H1 (cell line): ENCODE results near the gene SS18L1. TPM values are rescaled to one million over a fixed set of nuclear protein-coding genes. Genes with fewer than 3 reads are reported as not detected.

Experiments used
- CTCF ChIA-PET: fragments of 300-600 bp; sonication (Branson Sonifier 250); formaldehyde crosslinking; loops from one replicate; lab custom pipeline; 2021; ENCODE audit not compliant: partially characterized antibody; lab: Charles Lee
- POLR2A ChIA-PET: fragments of 300-600 bp; sonication (Branson Sonifier 250); formaldehyde crosslinking; loops from one replicate; lab custom pipeline; 2021; ENCODE audit warnings: inconsistent platforms; ENCODE audit not compliant: partially characterized antibody; lab: Charles Lee
- DNase-seq, 2 experiments: peaks; one replicate each; pipeline versions ENCODE4 v3.0.0 to v3.0.0-alpha.2; 2010 to 2022; ENCODE audit warnings: low spot score in 2 of 2, low read depth in 1 of 2, mixed read lengths in 1 of 2
- FAIRE-seq: peaks from 2 replicates; lab custom pipeline; 2011; peaks lifted over from hg19 to GRCh38; lab: Jason Lieb, UNC
- H2AFZ ChIP-seq: 2 replicates; pipeline ENCODE4 v1.8.1; 2012; ENCODE audit warnings: low read length, inconsistent platforms
- H2AK5ac ChIP-seq: 2 replicates; pipeline ENCODE4 v1.6.1; 2013; ENCODE audit warnings: low read depth, low read length
- H2BK120ac ChIP-seq: replicated peaks from 2 replicates; pipeline ENCODE3; 2013; ENCODE audit warnings: low read depth, low read length, inconsistent platforms
- H2BK12ac ChIP-seq: 2 replicates; pipeline ENCODE4 v1.6.1; 2013; ENCODE audit warnings: low read depth, low read length
- H2BK15ac ChIP-seq: 2 replicates; pipeline ENCODE4 v1.6.1; 2013; ENCODE audit warnings: low read length
- H2BK20ac ChIP-seq: 2 replicates; pipeline ENCODE4 v1.6.1; 2013; ENCODE audit warnings: low read length
- H2BK5ac ChIP-seq: 2 replicates; pipeline ENCODE4 v1.6.1; 2013; ENCODE audit warnings: low read depth, low read length
- H3K14ac ChIP-seq: 2 replicates; pipeline ENCODE4 v1.6.1; 2013; ENCODE audit warnings: inconsistent platforms; ENCODE audit not compliant: insufficient read length
- H3K18ac ChIP-seq: 2 replicates; pipeline ENCODE4 v1.6.1; 2013; ENCODE audit warnings: low read length; ENCODE audit errors: extremely low read depth
- H3K23ac ChIP-seq: 2 replicates; pipeline ENCODE4 v1.6.1; 2013; ENCODE audit warnings: inconsistent platforms; ENCODE audit not compliant: insufficient read length
- H3K23me2 ChIP-seq: 2 replicates; pipeline ENCODE4 v1.6.1; 2013; ENCODE audit warnings: low read depth, low read length
- H3K27ac ChIP-seq: 2 replicates; pipeline ENCODE4 v1.6.1; 2011; ENCODE audit warnings: low read depth, low read length, inconsistent platforms
- H3K27me3 ChIP-seq, 4 experiments: replicated peaks in 1 of 4; 1 replicate in 1 of 4; 2 replicates in 3 of 4; pipeline versions ENCODE4 v1.6.1 to v1.8.1; 2011 to 2013; ENCODE audit warnings: low read length in 3 of 4, mild to moderate bottlenecking in 3 of 4, inconsistent platforms in 2 of 4, mixed read lengths in 2 of 4, moderate library complexity in 1 of 4; ENCODE audit not compliant: control insufficient read depth in 3 of 4, insufficient read depth in 3 of 4; ENCODE audit errors: extremely low read depth in 1 of 4
- H3K36me3 ChIP-seq, 4 experiments: 2 replicates each; pipeline versions ENCODE4 v1.6.1 to v1.8.1; 2011 to 2013; ENCODE audit warnings: mild to moderate bottlenecking in 4 of 4, low read length in 3 of 4, moderate library complexity in 2 of 4, control low read depth in 1 of 4, inconsistent platforms in 1 of 4; ENCODE audit not compliant: insufficient read depth in 4 of 4, control insufficient read depth in 2 of 4
- H3K4ac ChIP-seq: replicated peaks from 2 replicates; pipeline ENCODE3; 2013; ENCODE audit warnings: low read length, low read depth, mixed read lengths, inconsistent platforms; ENCODE audit not compliant: insufficient read length
- H3K4me1 ChIP-seq, 4 experiments: replicated peaks in 1 of 4; 1 replicate in 1 of 4; 2 replicates in 3 of 4; pipeline versions ENCODE4 v1.6.1 to v1.8.1; 2011 to 2013; ENCODE audit warnings: low read length in 3 of 4, inconsistent platforms in 2 of 4, mixed read lengths in 1 of 4; ENCODE audit not compliant: insufficient read depth in 4 of 4, control insufficient read depth in 3 of 4
- H3K4me2 ChIP-seq, 2 experiments: 2 replicates each; pipeline versions ENCODE4 v1.6.1 to v1.8.1; 2011 to 2013; ENCODE audit warnings: low read depth in 2 of 2, low read length in 2 of 2, control low read depth in 1 of 2, inconsistent platforms in 1 of 2, mild to moderate bottlenecking in 1 of 2; ENCODE audit not compliant: insufficient read depth in 1 of 2
- H3K4me3 ChIP-seq, 4 experiments: fragments of 200-600, 300-600 bp in 1 of 4; sonication (generic), shearing (Covaris generic), sonication (Bioruptor Twin) in 1 of 4; 2 replicates each; pipeline versions ENCODE4 v1.5.1 to v1.8.1; 2011 to 2016; ENCODE audit warnings: low read length in 4 of 4, low read depth in 3 of 4, control low read depth in 2 of 4, inconsistent platforms in 2 of 4, mild to moderate bottlenecking in 2 of 4, mixed read lengths in 1 of 4, moderate library complexity in 1 of 4; ENCODE audit not compliant: insufficient read depth in 2 of 4; ENCODE audit errors: extremely low read depth in 1 of 4
- H3K56ac ChIP-seq: replicated peaks from 2 replicates; pipeline ENCODE3; 2013; ENCODE audit warnings: low read depth, mild to moderate bottlenecking, mixed read lengths, low read length, inconsistent platforms; ENCODE audit not compliant: insufficient read length
- H3K79me1 ChIP-seq: 2 replicates; pipeline ENCODE4 v1.6.1; 2013; ENCODE audit warnings: low read depth, low read length, control low read depth
- H3K79me2 ChIP-seq, 2 experiments: 2 replicates each; pipeline versions ENCODE4 v1.6.1 to v1.8.1; 2012 to 2013; ENCODE audit warnings: low read length in 2 of 2, mild to moderate bottlenecking in 2 of 2, inconsistent platforms in 1 of 2; ENCODE audit not compliant: insufficient read depth in 2 of 2, control insufficient read depth in 1 of 2
- H3K9ac ChIP-seq, 4 experiments: replicated peaks in 1 of 4; 1 replicate in 1 of 4; 2 replicates in 3 of 4; pipeline versions ENCODE4 v1.6.1 to v1.8.1; 2011 to 2013; ENCODE audit warnings: low read depth in 3 of 4, low read length in 3 of 4, control low read depth in 2 of 4, mild to moderate bottlenecking in 2 of 4, moderate library complexity in 2 of 4, inconsistent platforms in 1 of 4; ENCODE audit errors: extremely low read depth in 1 of 4
- H3K9me3 ChIP-seq, 2 experiments: 2 replicates each; pipeline versions ENCODE4 v1.6.1 to v1.8.1; 2012 to 2013; ENCODE audit warnings: mild to moderate bottlenecking in 2 of 2, moderate library complexity in 2 of 2, control low read depth in 1 of 2, inconsistent platforms in 1 of 2, low read depth in 1 of 2, low read length in 1 of 2, mixed read lengths in 1 of 2; ENCODE audit not compliant: insufficient read depth in 2 of 2
- H4K20me1 ChIP-seq, 2 experiments: replicated peaks in 1 of 2; 2 replicates each; pipeline versions ENCODE3 to v1.8.1; 2011 to 2013; ENCODE audit warnings: inconsistent platforms in 2 of 2, low read length in 2 of 2, mild to moderate bottlenecking in 1 of 2; ENCODE audit not compliant: insufficient read depth in 2 of 2, control insufficient read depth in 1 of 2
- H4K5ac ChIP-seq: 2 replicates; pipeline ENCODE4 v1.6.1; 2013; ENCODE audit warnings: low read length, low read depth, mixed read lengths, inconsistent platforms; ENCODE audit not compliant: insufficient read length
- H4K8ac ChIP-seq: 2 replicates; pipeline ENCODE4 v1.8.0; 2013; ENCODE audit warnings: mild to moderate bottlenecking, moderate library complexity, low read length, inconsistent platforms; ENCODE audit not compliant: insufficient read depth; ENCODE audit errors: extremely low read depth
- H4K91ac ChIP-seq: replicated peaks from 2 replicates; pipeline ENCODE3; 2013; ENCODE audit warnings: low read length, mixed read lengths, inconsistent platforms; ENCODE audit not compliant: insufficient read length
- ATF3 ChIP-seq: IDR thresholded peaks from 2 replicates; pipeline ENCODE4 v1.6.1; 2011; ENCODE audit warnings: low read depth, mild to moderate bottlenecking, low read length; ENCODE audit not compliant: insufficient read depth
- BCL11A ChIP-seq, 2 experiments: IDR thresholded peaks; one replicate each; pipeline ENCODE4 v1.6.1; 2011; ENCODE audit warnings: low read depth in 2 of 2, low read length in 2 of 2, mild to moderate bottlenecking in 2 of 2
- CBX5 ChIP-seq: fragments of 300-800, 300-1000 bp; sonication (generic); IDR thresholded peaks from 2 replicates; pipeline ENCODE4 v1.7.1; 2016; ENCODE audit warnings: antibody characterized with exemption, low read length, low read depth
- KDM1A ChIP-seq: fragments of 200-600, 300-600 bp; sonication (generic); IDR thresholded peaks from 2 replicates; pipeline ENCODE4 v1.7.1; 2016; ENCODE audit warnings: mild to moderate bottlenecking, low read length, borderline replicate concordance
- KDM4A ChIP-seq: IDR thresholded peaks from one replicate; pipeline ENCODE4 v1.7.1; 2012; ENCODE audit warnings: low read depth, mild to moderate bottlenecking, moderate library complexity, low read length, inconsistent platforms; ENCODE audit not compliant: severe bottlenecking
- KDM5A ChIP-seq: fragments of 200-600 bp; IDR thresholded peaks from 2 replicates; pipeline ENCODE4 v1.7.1; 2012; ENCODE audit warnings: mild to moderate bottlenecking, low read length, inconsistent platforms, mixed read lengths
- NANOG ChIP-seq: IDR thresholded peaks from 2 replicates; pipeline ENCODE4 v1.6.1; 2011; ENCODE audit warnings: low read length, low read depth, mild to moderate bottlenecking, inconsistent platforms; ENCODE audit not compliant: insufficient read depth, poor library complexity, severe bottlenecking
- SAP30 ChIP-seq: fragments of 300-600 bp; sonication (generic); IDR thresholded peaks from 2 replicates; pipeline ENCODE4 v1.7.1; 2012; ENCODE audit warnings: low read length, moderate library complexity, mild to moderate bottlenecking, inconsistent platforms; ENCODE audit not compliant: insufficient read depth, insufficient replicate concordance
- SIX5 ChIP-seq: IDR thresholded peaks from 2 replicates; pipeline ENCODE4 v1.6.1; 2011; ENCODE audit warnings: mild to moderate bottlenecking, low read depth, low read length
- TAF7 ChIP-seq: optimal IDR thresholded peaks from 2 replicates; pipeline ENCODE3; 2011; ENCODE audit warnings: low read depth, mild to moderate bottlenecking, inconsistent platforms, low read length, moderate library complexity, borderline replicate concordance
- WGBS, 2 experiments: shearing (Covaris generic) in 1 of 2; methylation state at CpG; one replicate each; pipeline versions ENCODE4 v1.1.6 to v1.1.7; 2013 to 2015; ENCODE audit warnings: low lambda C conversion rate in 2 of 2, mixed read lengths in 2 of 2, inconsistent platforms in 1 of 2, low coverage in 1 of 2, missing lambda C conversion rate in 1 of 2; ENCODE audit not compliant: insufficient replicate concordance in 2 of 2, insufficient coverage in 1 of 2, insufficient read length in 1 of 2; ENCODE audit errors: extremely low coverage in 1 of 2, missing lambda C conversion rate in 1 of 2; 5-methylcytosine and 5-hydroxymethylcytosine counted together
- polyA plus RNA-seq, 7 experiments: library from polyadenylated mRNA; depleted of rRNA in 3 of 7; stranded (reverse) in 5 of 7; unstranded in 2 of 7; fragments of >200 nt in 5 of 7; fragments of 200-250 nt in 2 of 7; gene quantifications; 1 replicate in 5 of 7; 2 replicates in 1 of 7; 4 replicates in 1 of 7; pipeline versions ENCODE4 v1.2.1 to v1.2.3, GENCODE V29; 2011 to 2013; ENCODE audit warnings: missing spikeins in 2 of 7, mixed read lengths in 2 of 7
- total RNA-seq: library from RNA; stranded (reverse); fragmentation: NEBNext Ultra II Directional; extraction: Animal tissue kit (Norgen Biotek cat#: 25700); gene quantifications from 2 replicates; pipeline ENCODE4 v1.2.1, GENCODE V29; 2021

Gene SS18L1
- total and polyA plus RNA-seq, 2 of the 8 experiments (the other 6 are each of a cell fraction or from before 2014, with no cell fraction given): 28.4 to 29.7 TPM

DNA sequence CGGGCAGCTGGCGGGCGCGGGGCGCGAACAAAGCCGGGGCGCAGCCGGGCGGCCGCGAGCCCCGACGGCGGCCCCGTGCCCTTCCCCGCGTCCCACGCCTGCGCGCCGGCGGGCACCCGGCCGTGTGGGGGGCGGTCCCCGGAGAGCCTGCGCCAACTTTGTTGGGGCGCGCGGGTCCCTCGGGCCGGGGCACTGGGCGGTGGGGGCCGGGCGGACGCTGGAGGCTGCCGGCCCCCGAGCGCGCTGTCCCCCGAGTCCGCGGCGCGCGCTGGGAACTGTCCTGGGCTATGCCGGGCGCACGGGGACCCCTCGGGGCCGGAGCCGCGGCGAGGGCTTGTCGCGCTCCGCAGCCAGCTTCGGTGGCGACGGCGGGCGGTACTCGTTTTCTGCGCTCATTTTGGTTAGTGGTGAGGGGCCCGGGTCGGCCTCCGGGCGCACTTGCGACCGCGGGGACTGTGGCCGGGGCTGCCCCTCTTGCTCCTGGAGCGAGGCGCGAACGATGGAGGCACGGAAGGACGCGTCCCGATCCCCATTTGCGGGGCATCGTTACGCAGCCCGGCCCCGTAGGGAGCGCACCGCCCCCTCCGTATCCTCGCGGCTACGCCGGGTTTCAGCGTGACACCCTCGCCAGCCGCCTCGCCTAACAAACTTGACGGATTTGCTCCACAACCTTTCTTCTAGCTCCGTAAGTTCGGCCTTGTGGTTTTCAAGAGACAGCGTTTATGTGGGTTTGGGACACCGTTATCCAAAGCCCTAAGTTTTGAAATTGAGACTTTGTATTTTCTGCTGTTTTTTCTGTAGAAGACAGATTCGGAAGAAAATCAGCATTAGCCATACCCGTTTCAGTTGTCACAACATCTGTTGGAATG lies 622 bp downstream of the SS18L1 start:
- Histone ChIP-seq H2BK20ac (no peak overlapping the region), H3K4ac (no peak overlapping the region), H4K8ac (peak overlapping the region; percentile 91; the same call in 1 of the 2 replicates), H2BK12ac (no peak overlapping the region), H3K79me2 (peaks cover 52 to 88% of the 10 kb centered on the region in 2 experiments), H3K4me2 (peak overlapping the region; percentile 61 to 75), H3K27me3 (no peaks in the 10 kb centered on the region), H3K23me2 (peaks cover 3% of the 10 kb centered on the region; the same call in 1 of the 2 replicates), H2AK5ac (no peak overlapping the region), H2BK15ac (no peak overlapping the region), H3K4me1 (peaks cover 0 to 14% (median 8%) of the 10 kb centered on the region in 4 experiments; a peak in 6 of 7 replicates), H3K14ac (no peak overlapping the region), H3K23ac (no peak overlapping the region), H2BK5ac (0 out of 2 replicates have a peak overlapping the region, but pooled peaks have one; percentile 69), H4K5ac (no peak overlapping the region), H3K9me3 (no peaks in the 10 kb centered on the region), H4K20me1 (peaks cover 37 to 53% of the 10 kb centered on the region in 2 experiments), H2BK120ac (no peak overlapping the region), H3K27ac (no peak overlapping the region), H3K4me3 (peak overlapping the region; percentile 50 to 81 (median 67)), H3K36me3 (peaks cover 7 to 23% (median 14%) of the 10 kb centered on the region in 4 experiments), H2AFZ (no peak overlapping the region), H3K18ac (no peak overlapping the region), H3K56ac (no peak overlapping the region), H3K79me1 (peaks cover 32% of the 10 kb centered on the region), H3K9ac (peak overlapping the region; percentile 25 to 100 (median 84)), H4K91ac (no peak overlapping the region)
- DNase-seq (no peak), FAIRE-seq (no peak)
- WGBS, 2 experiments: 4% methylated on average over 66 of the region's 104 CpGs; no CpG with 5 or more reads in 1 of the 2 experiments
- POLR2A ChIA-PET: interaction anchor here (0.9 to 3.4 kb wide), 12 partner anchors 8 to 160 kb away, joined by 3 to 28 read pairs (median 6); partner anchors contain the start of gene LSM14B
- CTCF ChIA-PET: interaction anchor here (1.2 to 2.0 kb wide), 3 partner anchors 10 to 134 kb away, joined by 3 to 5 read pairs (median 3); no protein-coding TSS in a partner anchor
- no peak for TF ChIP-seq SAP30
- TF ChIP-seq BCL11A (IDR thresholded peaks at IDR 0.05; ENCODE audit: low read depth in 2 of 2, low read length in 2 of 2): no peak
- TF ChIP-seq KDM1A: no peak
- no peak for TF ChIP-seq TAF7
- no peak for TF ChIP-seq KDM5A
- TF ChIP-seq SIX5: no peak
- TF ChIP-seq KDM4A: peak; percentile 69
- TF ChIP-seq NANOG: no peak
- TF ChIP-seq ATF3: no peak
- no peak for TF ChIP-seq CBX5
